Measurements from ENCODE around the gene INSL6.

The INSL6 gene

GRCh38 chr9:5113994-5114748 lies 71.3 kb downstream of the INSL6 start:
- H4K20me1 ChIP-seq (ENCODE audit: insufficient read depth, low read length) = no peaks in the 10 kb centered on the region
- TF ChIP-seq CTCF (IDR thresholded peaks at IDR 0.05; ENCODE audit: low read depth, low read length) = no peak
- no peak for TF ChIP-seq EZH2phosphoT487 (IDR thresholded peaks at IDR 0.05; ENCODE audit: low read depth)
- H2AFZ ChIP-seq (ENCODE audit: low read depth, low read length) = no peak overlapping the region
- no peaks in the 10 kb centered on the region for H3K4me1 ChIP-seq (ENCODE audit: low read length)
- H3K4me3 ChIP-seq (ENCODE audit: low read length) = no peak overlapping the region
- H3K9ac ChIP-seq (ENCODE audit: low read length) = no peak overlapping the region
- H3K36me3 ChIP-seq (replicated peaks; ENCODE audit: low read depth, low read length) = peaks cover 10% of the 10 kb centered on the region
- no peak overlapping the region for H3K27ac ChIP-seq (ENCODE audit: low read length)
- no peaks in the 10 kb centered on the region for H3K27me3 ChIP-seq (ENCODE audit: low read depth, low read length)
- no peaks in the 10 kb centered on the region for H3K9me3 ChIP-seq (ENCODE audit: insufficient read depth, low read length)
- no peak overlapping the region for H3K4me2 ChIP-seq (ENCODE audit: low read length)
- no peaks in the 10 kb centered on the region for H3K79me2 ChIP-seq (ENCODE audit: low read length)
